ENCODE measurements around the gene LDLRAD4.

LDLRAD4 gene

GRCh38 chr18:13235981-13236380 lies 17.4 kb downstream of the LDLRAD4 start:
- TF ChIP-seq CEBPB (IDR thresholded peaks at IDR 0.05) (no peak), FOXM1 (IDR thresholded peaks at IDR 0.05; ENCODE audit: borderline replicate concordance, low read depth) (no peak), TEAD4 (IDR thresholded peaks at IDR 0.05) (no peak), EGR1 (IDR thresholded peaks at IDR 0.05) (no peak), NFIC (IDR thresholded peaks at IDR 0.05) (no peak), MAX (IDR thresholded peaks at IDR 0.05) (no peak), TAF1 (IDR thresholded peaks at IDR 0.05; ENCODE audit: low read depth) (no peak), TCF12 (IDR thresholded peaks at IDR 0.05; ENCODE audit: low read depth) (no peak), USF1 (IDR thresholded peaks at IDR 0.05) (no peak), RAD21 (IDR thresholded peaks at IDR 0.05; ENCODE audit: low read depth) (no peak), CREB1 (IDR thresholded peaks at IDR 0.05; ENCODE audit: low read depth) (no peak), ZBTB7A (IDR thresholded peaks at IDR 0.05; ENCODE audit: low read depth) (no peak), YY1 (IDR thresholded peaks at IDR 0.05; ENCODE audit: low read depth) (no peak), EP300 (IDR thresholded peaks at IDR 0.05; ENCODE audit: borderline replicate concordance) (no peak)
- TF ChIP-seq, protein P1, sequence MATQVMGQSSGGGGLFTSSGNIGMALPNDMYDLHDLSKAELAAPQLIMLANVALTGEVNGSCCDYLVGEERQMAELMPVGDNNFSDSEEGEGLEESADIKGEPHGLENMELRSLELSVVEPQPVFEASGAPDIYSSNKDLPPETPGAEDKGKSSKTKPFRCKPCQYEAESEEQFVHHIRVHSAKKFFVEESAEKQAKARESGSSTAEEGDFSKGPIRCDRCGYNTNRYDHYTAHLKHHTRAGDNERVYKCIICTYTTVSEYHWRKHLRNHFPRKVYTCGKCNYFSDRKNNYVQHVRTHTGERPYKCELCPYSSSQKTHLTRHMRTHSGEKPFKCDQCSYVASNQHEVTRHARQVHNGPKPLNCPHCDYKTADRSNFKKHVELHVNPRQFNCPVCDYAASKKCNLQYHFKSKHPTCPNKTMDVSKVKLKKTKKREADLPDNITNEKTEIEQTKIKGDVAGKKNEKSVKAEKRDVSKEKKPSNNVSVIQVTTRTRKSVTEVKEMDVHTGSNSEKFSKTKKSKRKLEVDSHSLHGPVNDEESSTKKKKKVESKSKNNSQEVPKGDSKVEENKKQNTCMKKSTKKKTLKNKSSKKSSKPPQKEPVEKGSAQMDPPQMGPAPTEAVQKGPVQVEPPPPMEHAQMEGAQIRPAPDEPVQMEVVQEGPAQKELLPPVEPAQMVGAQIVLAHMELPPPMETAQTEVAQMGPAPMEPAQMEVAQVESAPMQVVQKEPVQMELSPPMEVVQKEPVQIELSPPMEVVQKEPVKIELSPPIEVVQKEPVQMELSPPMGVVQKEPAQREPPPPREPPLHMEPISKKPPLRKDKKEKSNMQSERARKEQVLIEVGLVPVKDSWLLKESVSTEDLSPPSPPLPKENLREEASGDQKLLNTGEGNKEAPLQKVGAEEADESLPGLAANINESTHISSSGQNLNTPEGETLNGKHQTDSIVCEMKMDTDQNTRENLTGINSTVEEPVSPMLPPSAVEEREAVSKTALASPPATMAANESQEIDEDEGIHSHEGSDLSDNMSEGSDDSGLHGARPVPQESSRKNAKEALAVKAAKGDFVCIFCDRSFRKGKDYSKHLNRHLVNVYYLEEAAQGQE (IDR thresholded peaks at IDR 0.05; ENCODE audit: low read depth) = no peak

GRCh38 chr18:13236411-13236810 lies 17.9 kb downstream of the LDLRAD4 start:
- TF ChIP-seq EP300 (IDR thresholded peaks at IDR 0.05; ENCODE audit: borderline replicate concordance) (no peak), ZBTB7A (IDR thresholded peaks at IDR 0.05; ENCODE audit: low read depth) (no peak), NFIC (IDR thresholded peaks at IDR 0.05) (no peak), FOXM1 (IDR thresholded peaks at IDR 0.05; ENCODE audit: borderline replicate concordance, low read depth) (no peak), USF1 (IDR thresholded peaks at IDR 0.05) (no peak), CEBPB (IDR thresholded peaks at IDR 0.05) (no peak)
- TF ChIP-seq, protein P1 (IDR thresholded peaks at IDR 0.05; ENCODE audit: low read depth) = no peak

- no peak for TF ChIP-seq CEBPB (IDR thresholded peaks at IDR 0.05)
- no peak for TF ChIP-seq EGR1 (IDR thresholded peaks at IDR 0.05)
- no peak for TF ChIP-seq ZBTB7A (IDR thresholded peaks at IDR 0.05; ENCODE audit: low read depth)
- TF ChIP-seq TAF1 (IDR thresholded peaks at IDR 0.05; ENCODE audit: low read depth) = no peak
- TF ChIP-seq TCF12 (IDR thresholded peaks at IDR 0.05; ENCODE audit: low read depth) = no peak
- no peak for TF ChIP-seq EP300 (IDR thresholded peaks at IDR 0.05; ENCODE audit: borderline replicate concordance)
- TF ChIP-seq, protein P1 (IDR thresholded peaks at IDR 0.05; ENCODE audit: low read depth) = no peak
- no peak for TF ChIP-seq RAD21 (IDR thresholded peaks at IDR 0.05; ENCODE audit: low read depth)
- TF ChIP-seq TEAD4 (IDR thresholded peaks at IDR 0.05) = no peak
- TF ChIP-seq USF1 (IDR thresholded peaks at IDR 0.05) = no peak
- TF ChIP-seq NFIC (IDR thresholded peaks at IDR 0.05) = no peak
- no peak for TF ChIP-seq CREB1 (IDR thresholded peaks at IDR 0.05; ENCODE audit: low read depth)
- TF ChIP-seq FOXM1 (IDR thresholded peaks at IDR 0.05; ENCODE audit: borderline replicate concordance, low read depth) = no peak
- no peak for TF ChIP-seq MAX (IDR thresholded peaks at IDR 0.05)
- no peak for TF ChIP-seq YY1 (IDR thresholded peaks at IDR 0.05; ENCODE audit: low read depth)
Observed at GRCh38 chr18:13237073-13237472, 18.5 kb downstream of the LDLRAD4 start.

DNA sequence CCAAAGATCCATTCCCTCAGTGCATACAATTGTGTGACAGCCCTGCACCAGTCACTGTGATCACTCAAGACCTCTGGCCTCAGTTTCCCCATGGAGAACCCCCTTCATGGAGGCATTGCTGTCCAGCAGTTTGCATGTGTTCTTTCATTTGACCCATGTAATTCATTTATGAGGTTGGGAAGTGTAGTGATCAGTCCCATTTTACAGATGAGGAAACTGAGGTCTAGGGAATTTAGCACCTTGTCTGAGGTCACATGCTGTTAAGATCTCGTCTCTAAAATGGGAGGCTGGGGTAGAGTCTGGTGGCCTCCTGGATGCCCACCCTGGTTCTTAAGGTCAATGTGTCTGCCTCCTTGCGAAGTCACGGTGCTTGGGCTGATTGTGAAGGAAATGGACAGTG lies 19.1 kb downstream of the LDLRAD4 start:
- no peak for TF ChIP-seq FOXM1 (IDR thresholded peaks at IDR 0.05; ENCODE audit: borderline replicate concordance, low read depth)
- TF ChIP-seq MAX (IDR thresholded peaks at IDR 0.05) = no peak
- no peak for TF ChIP-seq CREB1 (IDR thresholded peaks at IDR 0.05; ENCODE audit: low read depth)
- TF ChIP-seq EGR1 (IDR thresholded peaks at IDR 0.05) = no peak
- TF ChIP-seq TEAD4 (IDR thresholded peaks at IDR 0.05) = no peak
- no peak for TF ChIP-seq NFIC (IDR thresholded peaks at IDR 0.05)
- no peak for TF ChIP-seq USF1 (IDR thresholded peaks at IDR 0.05)
- TF ChIP-seq TAF1 (IDR thresholded peaks at IDR 0.05; ENCODE audit: low read depth) = no peak
- TF ChIP-seq ZBTB7A (IDR thresholded peaks at IDR 0.05; ENCODE audit: low read depth) = no peak
- TF ChIP-seq CEBPB (IDR thresholded peaks at IDR 0.05) = no peak
- TF ChIP-seq, protein P1 (IDR thresholded peaks at IDR 0.05; ENCODE audit: low read depth) = no peak
- no peak for TF ChIP-seq RAD21 (IDR thresholded peaks at IDR 0.05; ENCODE audit: low read depth)
- TF ChIP-seq TCF12 (IDR thresholded peaks at IDR 0.05; ENCODE audit: low read depth) = no peak
- TF ChIP-seq YY1 (IDR thresholded peaks at IDR 0.05; ENCODE audit: low read depth) = no peak
- no peak for TF ChIP-seq EP300 (IDR thresholded peaks at IDR 0.05; ENCODE audit: borderline replicate concordance)
